ENCODE measurements around the gene HYOU1.
"Not testable (repeated sequence)": the region's sequence is repeated elsewhere in the genome, so short reads cannot be mapped to it uniquely, and the experiment has no call there.

The HYOU1 gene

GRCh38 chr11:119042927-119043326, 14.1 kb downstream of the HYOU1 start:
- no peak for DNase-seq (ENCODE audit: low read depth in 2 of 2)

- DNase-seq (ENCODE audit: low read depth in 2 of 2), result no peak
Observed at GRCh38 chr11:119041821-119042514, 15.0 kb downstream of the HYOU1 start.

DNA sequence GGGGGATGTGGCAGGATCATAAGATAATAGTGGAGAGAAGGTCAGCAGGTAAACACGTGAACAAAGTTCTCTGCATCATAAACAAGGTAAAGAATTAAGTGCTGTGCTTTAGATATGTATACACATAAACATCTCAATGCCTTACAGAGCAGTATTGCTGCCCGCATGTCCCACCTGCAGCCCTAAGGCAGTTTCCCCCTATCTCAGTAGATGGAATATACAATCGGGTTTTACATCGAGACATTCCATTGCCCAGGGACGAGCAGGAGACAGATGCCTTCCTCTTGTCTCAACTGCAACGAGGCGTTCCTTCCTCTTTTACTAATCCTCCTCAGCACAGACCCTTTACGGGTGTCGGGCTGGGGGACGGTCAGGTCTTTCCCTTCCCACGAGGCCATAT, 17.5 kb downstream of the HYOU1 start:
- DNase-seq (ENCODE audit: low read depth in 2 of 2), result not testable (repeated sequence)

DNA sequence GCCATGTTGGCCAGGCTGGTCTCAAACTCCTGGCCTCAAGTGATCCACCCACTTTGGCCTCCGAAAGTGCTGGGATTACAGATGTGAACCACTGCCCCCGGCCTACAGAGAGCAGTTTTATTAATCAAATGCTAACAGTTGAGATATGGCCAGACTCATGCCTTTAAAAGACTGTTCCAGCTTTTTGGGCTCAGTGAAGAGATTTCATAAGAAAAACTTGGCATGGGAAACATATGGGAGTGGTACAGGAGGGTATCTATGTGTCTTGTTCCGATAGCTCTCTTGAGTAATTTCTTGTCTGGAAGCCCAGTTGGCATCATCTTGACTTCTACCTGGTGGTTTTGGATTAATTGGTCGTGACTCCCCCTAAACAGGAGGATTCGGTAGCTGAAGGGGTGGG, 18.1 kb downstream of the HYOU1 start:
- DNase-seq (ENCODE audit: low read depth in 2 of 2), result no peak

- no peak for DNase-seq (ENCODE audit: low read depth in 2 of 2)
Observed at GRCh38 chr11:119034813-119035212, 22.2 kb downstream of the HYOU1 start.

DNA sequence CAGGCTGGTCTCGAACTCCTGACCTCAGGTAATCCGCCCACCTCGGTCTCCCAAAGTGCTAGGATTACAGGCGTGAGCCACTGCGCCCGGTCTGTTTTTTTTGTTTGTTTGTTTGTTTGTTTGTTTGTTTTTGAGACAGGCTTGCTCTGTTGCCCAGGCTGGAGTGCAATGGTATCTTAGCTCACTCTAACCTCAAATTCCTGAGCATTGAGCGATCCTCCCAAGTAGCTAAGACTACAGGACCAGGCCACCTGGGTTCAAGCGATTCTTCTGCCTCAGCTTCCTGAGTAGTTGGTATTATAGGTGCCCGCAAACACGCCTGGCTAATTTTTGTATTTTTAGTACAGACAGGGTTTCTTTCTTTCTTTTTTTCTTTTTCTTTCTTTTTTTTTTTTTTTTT, 23.6 kb downstream of the HYOU1 start:
- DNase-seq (ENCODE audit: low read depth in 2 of 2), result not testable (repeated sequence)

GRCh38 chr11:119031912-119032280, 25.1 kb downstream of the HYOU1 start:
- DNase-seq (ENCODE audit: low read depth in 2 of 2), result no peak

DNA sequence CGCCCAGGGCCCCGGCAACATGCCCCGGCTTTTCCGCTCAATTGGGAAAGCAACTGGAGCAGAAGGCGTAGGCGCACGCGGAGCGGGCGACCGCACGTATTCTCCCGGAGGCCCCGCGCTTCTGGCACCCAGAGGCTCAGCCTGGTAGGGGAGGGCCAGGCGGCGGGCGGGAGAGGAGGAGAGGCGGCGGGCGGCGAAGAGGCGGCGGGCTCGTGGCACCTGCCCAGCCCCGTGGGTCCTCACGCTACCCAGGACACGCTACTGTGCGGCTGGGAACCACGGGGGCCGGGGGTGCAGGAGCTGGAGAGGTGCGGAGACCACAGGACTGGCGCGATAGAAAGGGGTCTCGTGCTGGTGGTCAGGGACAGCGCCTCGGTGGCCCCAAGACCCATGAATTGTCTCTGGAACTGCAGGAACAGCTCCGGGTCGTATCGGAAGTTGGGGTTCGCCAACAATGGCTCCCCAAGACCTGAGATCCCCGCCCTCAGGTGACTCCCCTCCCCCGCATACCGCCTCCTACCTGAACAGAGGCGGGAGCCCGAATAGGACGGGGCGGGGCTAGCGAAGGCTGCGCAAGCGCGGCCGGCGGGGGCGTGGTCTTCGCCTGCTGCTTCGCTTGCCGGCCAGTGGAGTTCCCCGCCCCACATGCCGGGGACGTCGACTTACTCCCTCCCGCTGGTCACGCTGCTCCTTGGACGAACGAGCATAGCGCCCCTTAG, 26.5 kb downstream of the HYOU1 start, which contains the start of gene SLC37A4:
Gene SLC37A4 (minus strand): TSS at position 549 of the 719 bp plus-strand sequence.
- peak; percentile 89 to 91 for DNase-seq (ENCODE audit: low read depth in 2 of 2)

GRCh38 chr11:119030029-119030328, 27.0 kb downstream of the HYOU1 start:
- no peak for DNase-seq (ENCODE audit: low read depth in 2 of 2)

DNA sequence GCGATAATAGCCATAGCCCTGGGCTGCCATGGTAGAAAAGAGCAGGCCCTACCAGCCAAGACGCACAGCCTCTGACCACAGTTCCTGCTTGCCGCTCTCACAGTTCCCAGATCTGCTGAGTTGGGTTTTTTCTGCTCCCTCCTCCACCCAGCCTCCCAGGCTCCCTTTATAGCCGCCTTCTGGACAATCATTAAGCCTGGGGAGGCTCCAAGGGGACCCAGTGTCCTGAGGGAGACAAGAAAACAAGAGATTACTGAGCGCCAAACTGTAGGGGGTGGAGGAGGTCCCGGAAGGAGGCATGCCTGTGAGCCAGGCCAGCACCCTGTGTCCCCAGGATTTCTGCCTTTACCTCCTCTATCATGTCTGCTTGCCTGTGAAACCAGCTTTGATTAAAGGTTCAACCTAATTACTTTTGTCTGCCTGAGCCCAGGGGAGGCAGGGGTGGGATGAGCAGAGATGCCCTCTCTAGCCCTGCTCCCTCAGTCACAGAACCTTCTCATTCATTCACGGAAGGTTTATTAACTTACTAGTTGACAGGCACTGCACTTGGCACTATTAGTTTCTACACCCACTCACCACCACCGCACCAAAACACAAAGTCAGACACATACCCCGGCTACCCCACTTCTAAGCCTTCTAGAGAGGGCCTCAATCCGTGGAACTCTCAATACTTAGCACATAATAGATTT, 27.5 kb downstream of the HYOU1 start:
- no peak for DNase-seq (ENCODE audit: low read depth in 2 of 2)

DNA sequence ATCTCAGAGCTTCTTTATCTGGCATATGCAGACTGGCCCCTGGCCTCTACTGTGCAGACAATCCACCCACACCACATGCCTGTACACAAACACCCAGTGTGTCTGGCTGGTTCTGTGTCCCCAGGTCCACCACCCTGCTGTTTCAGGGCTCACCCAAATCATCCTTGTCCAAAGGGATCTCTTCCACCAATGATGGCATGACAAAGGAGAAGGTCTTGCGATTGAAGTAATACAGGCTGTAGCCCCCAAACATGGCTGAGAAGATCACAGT, 28.0 kb downstream of the HYOU1 start:
- no peak for DNase-seq (ENCODE audit: low read depth in 2 of 2)

GRCh38 chr11:119028346-119029068, 28.5 kb downstream of the HYOU1 start:
- DNase-seq (ENCODE audit: low read depth in 2 of 2), result no peak

DNA sequence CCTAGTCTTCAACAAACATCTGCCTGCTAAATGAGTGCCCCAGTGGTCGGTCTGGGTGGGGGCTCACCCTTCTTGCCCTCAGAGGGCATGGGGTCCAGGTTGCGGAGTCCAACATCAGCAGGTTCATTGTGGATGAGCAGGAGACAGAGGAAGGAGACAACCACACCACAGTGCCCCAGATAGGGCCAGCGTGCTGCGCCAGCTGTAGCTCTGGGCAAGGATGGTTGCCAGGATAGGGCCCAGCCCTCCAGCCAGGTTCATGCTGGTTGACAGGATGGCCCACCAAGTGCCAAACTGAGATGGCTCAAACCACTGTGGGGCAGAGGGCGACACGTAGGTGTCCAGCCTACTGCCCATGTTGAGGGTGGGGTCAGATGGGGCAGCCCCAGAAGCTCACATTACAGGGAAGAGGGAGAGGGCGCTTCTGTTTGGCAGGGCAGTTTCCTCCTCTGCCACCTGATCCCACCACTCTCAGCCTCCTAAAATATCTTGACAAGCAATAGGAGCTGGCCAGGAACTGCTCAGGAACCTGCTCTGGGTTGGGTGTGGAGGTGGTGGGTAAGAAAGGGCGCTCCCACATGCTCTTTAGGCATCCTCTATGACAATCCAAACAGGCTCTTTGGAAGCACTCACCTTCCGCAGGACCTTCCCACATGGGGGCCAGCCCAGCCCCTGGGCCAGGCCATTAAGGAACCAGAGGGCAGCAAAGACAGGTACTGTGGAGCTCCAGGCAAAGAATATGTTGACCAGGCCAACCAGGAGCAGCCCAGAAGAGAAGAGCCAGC, 29.3 kb downstream of the HYOU1 start:
- no peak for DNase-seq (ENCODE audit: low read depth in 2 of 2)

GRCh38 chr11:119026970-119027369, 30.0 kb downstream of the HYOU1 start:
- DNase-seq (ENCODE audit: low read depth in 2 of 2), result no peak

- DNase-seq (ENCODE audit: low read depth in 2 of 2), result no peak
Observed at GRCh38 chr11:119025978-119026766, 30.8 kb downstream of the HYOU1 start.

- DNase-seq (ENCODE audit: low read depth in 2 of 2), result no peak
Observed at GRCh38 chr11:119025541-119025940, 31.5 kb downstream of the HYOU1 start.

DNA sequence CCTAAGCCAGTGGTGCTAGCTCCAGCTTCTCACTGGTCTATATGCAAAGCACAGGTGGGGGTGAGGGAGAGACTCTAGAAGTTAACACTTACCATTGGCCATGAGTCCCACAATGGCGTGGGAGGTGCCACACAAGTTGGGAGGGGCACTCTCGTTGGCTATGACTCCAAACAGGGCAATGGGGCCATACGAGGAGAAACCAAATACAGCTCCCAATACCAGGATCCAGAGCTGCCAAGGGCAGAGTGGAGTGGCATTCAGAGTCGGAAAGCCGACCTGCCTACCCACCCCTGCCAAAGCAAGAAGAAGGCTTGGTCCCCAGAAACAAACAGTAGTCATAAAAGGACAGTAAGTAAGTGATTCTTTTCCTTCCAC, 31.9 kb downstream of the HYOU1 start:
- DNase-seq (ENCODE audit: low read depth in 2 of 2), result no peak

DNA sequence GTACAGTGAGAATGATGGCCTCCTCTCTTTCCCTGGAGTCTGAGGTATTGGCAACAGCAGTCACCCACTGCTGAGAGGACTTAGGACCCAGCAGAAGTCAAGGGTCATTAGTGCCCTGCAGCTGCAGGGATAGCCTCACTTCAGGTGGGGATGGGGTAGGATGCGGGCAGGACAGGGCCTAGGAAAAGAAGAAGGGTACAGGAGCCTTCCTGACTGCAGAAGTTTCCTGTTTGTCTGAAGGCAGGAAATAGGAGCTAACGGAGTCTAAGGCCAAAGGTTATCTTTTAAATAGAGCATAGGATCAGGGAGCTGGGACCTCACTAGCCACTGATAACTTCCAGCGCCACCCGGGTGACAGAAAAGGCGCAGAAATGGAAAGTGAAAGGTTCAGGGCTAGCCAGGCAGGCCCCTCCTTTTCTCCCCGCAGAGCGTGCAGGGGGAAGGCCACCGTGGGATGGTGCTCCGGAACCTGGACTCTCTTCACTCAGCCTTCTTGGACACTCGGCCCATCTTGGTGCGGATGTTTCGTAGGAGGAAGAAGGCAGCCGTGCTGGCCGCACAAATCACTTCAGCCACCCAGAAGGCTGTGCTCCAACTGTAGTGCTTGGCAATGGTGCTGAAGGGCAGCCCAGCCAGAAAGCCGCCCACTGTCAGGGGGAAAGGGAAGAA, 32.4 kb downstream of the HYOU1 start:
- DNase-seq (ENCODE audit: low read depth in 2 of 2), result no peak

DNA sequence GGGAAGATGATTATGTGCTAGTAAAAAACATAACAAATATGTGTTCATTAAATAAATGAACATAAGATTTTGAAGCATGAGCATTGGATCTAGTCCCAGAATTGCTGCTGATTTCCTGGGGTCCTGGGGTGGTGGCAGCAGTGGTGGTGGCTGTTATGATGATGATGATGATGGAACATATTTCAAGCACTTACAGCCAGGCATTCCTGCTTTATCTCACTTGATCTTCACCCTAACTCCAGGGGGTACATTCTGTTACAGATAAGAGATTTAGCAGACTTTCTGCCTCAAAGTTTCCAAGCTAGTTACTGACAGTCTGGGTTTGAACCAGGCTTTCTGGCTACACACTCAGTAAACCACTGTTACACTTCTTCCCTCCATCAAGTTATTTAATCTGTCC, 33.3 kb downstream of the HYOU1 start:
- no peak for DNase-seq (ENCODE audit: low read depth in 2 of 2)

GRCh38 chr11:119021631-119022030, 35.4 kb downstream of the HYOU1 start:
- DNase-seq (ENCODE audit: low read depth in 2 of 2), result no peak

DNA sequence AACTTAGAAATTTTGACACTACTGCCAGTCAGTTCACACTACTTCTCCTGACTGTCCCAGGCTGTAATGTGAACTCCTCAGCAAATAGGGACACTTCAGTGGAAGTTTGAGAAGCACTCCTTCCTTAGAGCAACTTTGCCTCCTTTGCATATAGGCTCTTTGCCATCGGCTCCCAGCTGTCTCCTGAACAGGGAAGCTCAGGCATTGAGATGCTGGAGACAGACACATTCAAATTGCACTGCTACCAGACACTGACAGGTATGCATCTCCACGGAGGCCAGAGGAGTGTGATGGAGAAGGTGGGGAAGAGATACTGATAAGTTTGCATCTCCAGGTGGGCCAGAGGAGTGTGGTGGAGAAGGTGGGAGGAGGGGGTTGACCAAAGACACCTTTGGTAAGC, 37.0 kb downstream of the HYOU1 start:
- DNase-seq (ENCODE audit: low read depth in 2 of 2), result no peak
